Immature natural killer cell (primary cell): ENCODE results near the gene CHCHD3. TPM values are rescaled to one million over a fixed set of nuclear protein-coding genes. Genes with fewer than 3 reads are reported as not detected.

ENCODE experiments used
- DNase-seq, 3 donors: peaks; one replicate each; pipeline ENCODE4 v3.0.0; 2022; ENCODE audit warnings: mixed read lengths in 1 of 3
- H3K27ac Mint-ChIP-seq, 6 donors: one replicate each; pipeline ENCODE4 v1.8.0; 2020; ENCODE audit warnings: mixed read lengths in 6 of 6, mild to moderate bottlenecking in 5 of 6, inconsistent platforms in 4 of 6, moderate library complexity in 3 of 6
- H3K27me3 Mint-ChIP-seq, 3 donors: one replicate each; pipeline ENCODE4 v1.8.0; 2020 to 2021; ENCODE audit warnings: low read depth in 3 of 3, mild to moderate bottlenecking in 3 of 3, mixed read lengths in 3 of 3, moderate library complexity in 3 of 3, inconsistent platforms in 1 of 3
- H3K36me3 Mint-ChIP-seq, 3 donors: one replicate each; pipeline ENCODE4 v1.8.0; 2020; ENCODE audit warnings: mixed read lengths in 3 of 3, inconsistent platforms in 2 of 3, mild to moderate bottlenecking in 2 of 3
- H3K4me1 Mint-ChIP-seq, 2 donors: one replicate each; pipeline ENCODE4 v1.8.0; 2020; ENCODE audit warnings: inconsistent platforms in 2 of 2, mild to moderate bottlenecking in 2 of 2, mixed read lengths in 2 of 2, moderate library complexity in 1 of 2
- H3K4me3 Mint-ChIP-seq, 5 donors: one replicate each; pipeline ENCODE4 v1.8.0; 2020; ENCODE audit warnings: mild to moderate bottlenecking in 5 of 5, mixed read lengths in 5 of 5, inconsistent platforms in 3 of 5, moderate library complexity in 3 of 5
- H3K9me3 Mint-ChIP-seq, 6 donors: one replicate each; pipeline ENCODE4 v1.8.0; 2020; ENCODE audit warnings: mild to moderate bottlenecking in 6 of 6, mixed read lengths in 6 of 6, inconsistent platforms in 4 of 6, moderate library complexity in 3 of 6
- polyA plus RNA-seq, 3 donors: library from polyadenylated mRNA; unstranded; fragments of 300-500 nt; fragmentation: Illumina TruSeq; gene quantifications; one replicate each; pipeline ENCODE4 v1.2.3, GENCODE V29; 2021

CHCHD3 gene
- polyA plus RNA-seq, 3 donors from 2014 or later, result 57.8 to 65.9 (median 61.4) TPM

DNA sequence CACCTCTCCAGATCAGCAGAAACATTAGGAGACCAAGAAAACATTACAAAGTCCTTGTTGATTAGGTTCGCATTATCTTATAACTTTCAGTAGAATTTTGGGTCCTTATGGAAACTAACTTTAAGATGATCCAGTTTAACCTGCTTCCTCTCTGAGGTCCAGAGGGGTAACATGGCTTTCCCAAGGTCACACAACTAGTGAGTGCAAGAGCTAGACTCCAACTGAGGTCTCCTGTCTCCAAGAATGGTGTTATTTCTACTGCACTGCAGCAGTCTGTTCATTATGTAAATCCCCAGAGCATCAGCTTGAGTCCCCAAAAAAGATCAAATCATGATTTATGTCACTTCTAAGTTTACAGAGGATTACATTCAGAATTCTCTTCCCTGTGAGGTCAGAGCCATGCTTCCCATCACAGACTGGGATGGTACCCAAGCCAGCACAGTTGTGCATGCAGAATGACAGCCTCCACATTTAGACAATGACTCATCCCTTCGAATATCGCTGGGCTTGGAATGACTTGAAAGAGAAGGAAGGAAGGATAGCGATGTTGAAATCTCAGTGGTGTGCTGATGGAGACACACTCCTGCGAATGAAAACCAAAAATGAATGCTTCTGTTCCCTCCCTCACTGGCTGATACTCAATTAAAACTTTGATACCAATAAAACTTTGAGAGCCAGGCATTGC, 342.5 kb downstream of the CHCHD3 start:
- Mint-ChIP-seq H3K36me3 (peaks cover 0 to 11% (median 3%) of the 10 kb centered on the region in 3 donors), H3K4me3 (no peak overlapping the region), H3K27ac (no peak overlapping the region), H3K9me3 (peaks cover 2 to 17% (median 6%) of the 10 kb centered on the region in 6 donors), H3K27me3 (peaks cover 6 to 9% (median 8%) of the 10 kb centered on the region in 3 donors), H3K4me1 (no peaks in the 10 kb centered on the region)
- DNase-seq, result no peak

DNA sequence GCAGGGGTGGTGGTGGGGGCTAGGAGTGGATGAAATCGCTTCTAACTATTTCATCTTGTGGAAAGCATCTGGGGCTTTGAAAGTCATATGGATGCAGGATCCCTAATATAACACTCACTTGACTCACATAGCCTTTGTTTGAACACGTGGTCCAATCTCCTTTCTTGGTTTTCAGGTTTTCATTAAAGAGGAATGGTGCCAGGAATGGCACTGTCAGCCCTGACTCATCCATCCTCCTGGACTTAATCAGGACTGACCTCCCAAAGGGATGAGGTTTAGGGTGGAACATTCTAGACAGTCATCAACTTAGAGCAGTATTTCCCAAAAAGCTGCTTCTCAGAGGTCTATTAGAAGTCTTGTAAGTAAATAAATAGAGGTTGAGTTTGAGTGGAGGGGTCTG, 343.6 kb downstream of the CHCHD3 start:
- Mint-ChIP-seq H3K4me1 (no peaks in the 10 kb centered on the region), H3K27ac (no peak overlapping the region), H3K27me3 (peaks cover 8 to 9% (median 8%) of the 10 kb centered on the region in 3 donors), H3K36me3 (peaks cover 0 to 11% (median 3%) of the 10 kb centered on the region in 3 donors), H3K4me3 (no peak overlapping the region), H3K9me3 (peaks cover 0 to 9% (median 5%) of the 10 kb centered on the region in 6 donors)
- no peak for DNase-seq

DNA sequence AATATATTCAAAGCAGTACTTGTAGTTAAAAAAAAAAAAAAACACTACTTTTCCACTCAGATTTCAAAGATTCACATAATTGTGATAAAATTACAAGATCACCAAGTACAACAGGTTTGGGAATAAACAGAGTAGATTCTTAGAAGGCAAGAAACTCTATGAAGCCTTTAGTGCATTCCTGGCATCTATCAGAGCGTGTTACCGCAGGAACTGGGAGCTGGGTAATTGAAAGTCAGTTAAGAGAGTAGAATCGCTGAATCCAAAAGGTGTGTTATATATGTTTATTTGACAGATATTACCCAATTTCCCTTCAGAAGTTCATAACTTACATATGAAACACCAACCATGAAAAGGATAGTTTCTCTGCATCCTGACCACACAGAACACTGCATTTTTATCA, 346.4 kb downstream of the CHCHD3 start:
- Mint-ChIP-seq H3K36me3 (no peaks in the 10 kb centered on the region), H3K9me3 (peaks cover 0 to 4% (median 0%) of the 10 kb centered on the region in 6 donors), H3K4me1 (peaks cover 0 to 1% of the 10 kb centered on the region in 2 donors), H3K4me3 (no peak overlapping the region), H3K27me3 (peaks cover 3 to 7% (median 6%) of the 10 kb centered on the region in 3 donors), H3K27ac (no peak overlapping the region)
- no peak for DNase-seq

Other genes starting within 250 kb of the CHCHD3 start
- 10 to 100 TPM; 24.2 to 50.1 (median 30.1) TPM for gene EXOC4, start 171.0 kb upstream of the CHCHD3 start, polyA plus RNA-seq